Upper lobe of left lung (tissue), 6 donors: ENCODE results near the gene SHISA7. TPM values are rescaled to one million over a fixed set of nuclear protein-coding genes. Genes with fewer than 3 reads are reported as not detected.

ENCODE experiments used
- ATAC-seq, 2 donors: fragments of 200-7000 bp; cut with Tn5 transposase; one replicate each; pipeline ENCODE4 v1.9.1; 2022; ENCODE audit warnings: mild to moderate bottlenecking in 2 of 2, moderate library complexity in 2 of 2; ENCODE audit not compliant: low FRiP score in 2 of 2
- DNase-seq, 2 donors: peaks; one replicate each; pipeline ENCODE4 v3.0.0-alpha.2; 2019 to 2020
- H3K27ac ChIP-seq, 4 donors: fragments of 200-600 bp; sonication (generic); one replicate each; pipeline ENCODE4 v1.5.1; 2016 to 2019
- H3K27me3 ChIP-seq, 4 donors: fragments of 200-600 bp; sonication (generic); one replicate each; pipeline ENCODE4 v1.5.1; 2017 to 2019
- H3K36me3 ChIP-seq, 4 donors: fragments of 200-600 bp; sonication (generic); one replicate each; pipeline ENCODE4 v1.5.1; 2016 to 2019
- H3K4me1 ChIP-seq, 4 donors: fragments of 200-600 bp; sonication (generic); one replicate each; pipeline ENCODE4 v1.5.1; 2018 to 2019
- H3K4me3 ChIP-seq, 4 donors: fragments of 200-600 bp; sonication (generic); one replicate each; pipeline ENCODE4 v1.5.1; 2017 to 2019; ENCODE audit warnings: mild to moderate bottlenecking in 2 of 4, moderate library complexity in 1 of 4
- H3K9me3 ChIP-seq, 4 donors: fragments of 200-600 bp; sonication (generic); one replicate each; pipeline ENCODE4 v1.5.1; 2018 to 2019
- CTCF ChIP-seq, 6 experiments: fragments of 450-650 bp in 4 of 6; fragments of 200-600 bp in 2 of 6; sonication (generic) in 2 of 6; IDR thresholded peaks; one replicate each; pipeline ENCODE4 v1.5.1; 2016 to 2019; ENCODE audit warnings: antibody characterized with exemption in 6 of 6
- EP300 ChIP-seq, 4 donors: sonication (generic); formaldehyde crosslinking; IDR thresholded peaks; one replicate each; pipeline ENCODE4 v1.5.1; 2017; ENCODE audit warnings: antibody characterized with exemption in 4 of 4, control low read depth in 2 of 4
- POLR2A ChIP-seq, 4 donors: fragments of 450-650 bp; IDR thresholded peaks; one replicate each; pipeline ENCODE4 v1.5.1; 2016 to 2017; ENCODE audit warnings: antibody characterized with exemption in 4 of 4, mild to moderate bottlenecking in 2 of 4
- POLR2AphosphoS5 ChIP-seq, 2 donors: sonication (generic); formaldehyde crosslinking; IDR thresholded peaks; one replicate each; pipeline ENCODE4 v1.5.1; 2017; ENCODE audit warnings: antibody characterized with exemption in 2 of 2
- WGBS, 2 donors: methylation state at CpG; one replicate each; pipeline ENCODE4 v1.1.5; 2017 to 2018; 5-methylcytosine and 5-hydroxymethylcytosine counted together
- total RNA-seq, 6 donors: library from RNA; depleted of rRNA in 4 of 6; stranded (reverse); fragments of >200 nt in 4 of 6; gene quantifications; one replicate each; pipeline versions ENCODE4 v1.1.0 to v1.2.1, GENCODE V29; 2016 to 2021
- donor health status: DM: no; HTN: no; CAD: no; lungs with moderate emphysema.
- donor health status: DM: no; HTN: yes; CAD: no; lungs with severe emphysema.

SHISA7 gene
- total RNA-seq, 6 donors from 2014 or later: not detected

- H3K27me3 ChIP-seq: peaks cover 0 to 40% (median 7%) of the 10 kb centered on the region in 4 donors
Observed at GRCh38 chr19:55435020-55435419, 8.1 kb downstream of the SHISA7 start.

GRCh38 chr19:55434356-55434919 lies 8.7 kb downstream of the SHISA7 start:
- Histone ChIP-seq H3K27me3 (peaks cover 0 to 40% (median 6%) of the 10 kb centered on the region in 4 donors), H3K27ac (no peak overlapping the region), H3K4me3 (no peak overlapping the region), H3K9me3 (no peaks in the 10 kb centered on the region), H3K4me1 (no peaks in the 10 kb centered on the region), H3K36me3 (no peaks in the 10 kb centered on the region)
- ATAC-seq (no peak), DNase-seq (no peak)
- TF ChIP-seq POLR2A (IDR thresholded peaks at IDR 0.05) (no peak), POLR2AphosphoS5 (IDR thresholded peaks at IDR 0.05) (no peak), EP300 (IDR thresholded peaks at IDR 0.05) (no peak), CTCF (IDR thresholded peaks at IDR 0.05) (no peak)
- WGBS, 2 donors: 62 to 83% methylated on average over 4 of the region's 4 CpGs

More at GRCh38 chr19:55435020-55435419, 8.1 kb downstream of the SHISA7 start:
- ATAC-seq: no peak
- Histone ChIP-seq H3K36me3 (no peaks in the 10 kb centered on the region), H3K4me3 (no peak overlapping the region), H3K4me1 (peaks cover 0 to under 1% (median 0%) of the 10 kb centered on the region in 4 donors), H3K27ac (no peak overlapping the region), H3K9me3 (no peaks in the 10 kb centered on the region)
- TF ChIP-seq POLR2AphosphoS5 (IDR thresholded peaks at IDR 0.05) (no peak), CTCF (IDR thresholded peaks at IDR 0.05) (no peak), POLR2A (IDR thresholded peaks at IDR 0.05) (no peak), EP300 (IDR thresholded peaks at IDR 0.05) (no peak)
- no peak for DNase-seq
- WGBS, 2 donors: 88 to 96% methylated on average over 4 of the region's 4 CpGs

GRCh38 chr19:55433292-55433691 lies 9.8 kb downstream of the SHISA7 start:
- ATAC-seq: no peak
- no peaks in the 10 kb centered on the region for H3K4me1 ChIP-seq
- 10 to 19% methylated on average over 9 to 24 of the region's 48 CpGs for WGBS, 2 donors

GRCh38 chr19:55432241-55432959 lies 10.7 kb downstream of the SHISA7 start:
- Histone ChIP-seq H3K9me3 (no peaks in the 10 kb centered on the region), H3K27ac (no peak overlapping the region), H3K27me3 (peaks cover 0 to 29% (median 5%) of the 10 kb centered on the region in 4 donors), H3K4me3 (no peak overlapping the region), H3K4me1 (no peaks in the 10 kb centered on the region), H3K36me3 (no peaks in the 10 kb centered on the region)
- 88 to 93% methylated on average over 11 to 14 of the region's 14 CpGs for WGBS, 2 donors
- no peak for TF ChIP-seq EP300 (IDR thresholded peaks at IDR 0.05)
- no peak for TF ChIP-seq POLR2AphosphoS5 (IDR thresholded peaks at IDR 0.05)
- TF ChIP-seq CTCF (IDR thresholded peaks at IDR 0.05): no peak
- TF ChIP-seq POLR2A (IDR thresholded peaks at IDR 0.05): no peak
- ATAC-seq: no peak
- DNase-seq: no peak

More at GRCh38 chr19:55433292-55433691, 9.8 kb downstream of the SHISA7 start:
- peak in 1 of 2 donors; percentile 75 for DNase-seq
- TF ChIP-seq EP300 (IDR thresholded peaks at IDR 0.05) (no peak), CTCF (IDR thresholded peaks at IDR 0.05) (no peak), POLR2A (IDR thresholded peaks at IDR 0.05) (no peak), POLR2AphosphoS5 (IDR thresholded peaks at IDR 0.05) (no peak)
- no peaks in the 10 kb centered on the region for H3K9me3 ChIP-seq
- no peak overlapping the region for H3K27ac ChIP-seq
- no peaks in the 10 kb centered on the region for H3K36me3 ChIP-seq
- no peak overlapping the region for H3K4me3 ChIP-seq
- peaks cover 0 to 34% (median 5%) of the 10 kb centered on the region in 4 donors for H3K27me3 ChIP-seq
